Measurements from ENCODE around the gene KDM3B. TPM values are rescaled to one million over a fixed set of nuclear protein-coding genes. Genes with fewer than 3 reads are reported as not detected.

Gene KDM3B
- total and polyA plus RNA-seq, 9 of the 15 experiments (the other 6 are each of a cell fraction or from before 2014, with no cell fraction given), result 13.8 to 62.8 (median 41.9) TPM

- TF ChIP-seq SIN3A (IDR thresholded peaks at IDR 0.05; ENCODE audit: borderline replicate concordance in 2 of 2, control insufficient read depth in 1 of 2, low read depth in 2 of 2, low read length in 2 of 2), result no peak
- no peak for TF ChIP-seq NFIC (IDR thresholded peaks at IDR 0.05)
- TF ChIP-seq TCF7 (IDR thresholded peaks at IDR 0.05; ENCODE audit: borderline replicate concordance), result 0 out of 2 replicates have a peak, but pooled peaks have one; percentile 8
- no peak for TF ChIP-seq MTA3 (IDR thresholded peaks at IDR 0.05; ENCODE audit: borderline replicate concordance)
- TF ChIP-seq CBFA2T3 (IDR thresholded peaks at IDR 0.05), result no peak
- peak; percentile 8 for TF ChIP-seq MEIS2 (IDR thresholded peaks at IDR 0.05; ENCODE audit: partially characterized antibody)
- TF ChIP-seq UBTF (IDR thresholded peaks at IDR 0.05; ENCODE audit: borderline replicate concordance in 1 of 2, low read depth in 2 of 2, low read length in 2 of 2), result no peak
- TF ChIP-seq MCM5 (IDR thresholded peaks at IDR 0.05; ENCODE audit: low read depth), result no peak
- TF ChIP-seq KAT2B (IDR thresholded peaks at IDR 0.05; ENCODE audit: low read depth, low read length), result no peak
- TF ChIP-seq ETV5 (CRISPR knock-in tag; IDR thresholded peaks at IDR 0.05; ENCODE audit: low read depth), result no peak
- TF ChIP-seq, protein P1, sequence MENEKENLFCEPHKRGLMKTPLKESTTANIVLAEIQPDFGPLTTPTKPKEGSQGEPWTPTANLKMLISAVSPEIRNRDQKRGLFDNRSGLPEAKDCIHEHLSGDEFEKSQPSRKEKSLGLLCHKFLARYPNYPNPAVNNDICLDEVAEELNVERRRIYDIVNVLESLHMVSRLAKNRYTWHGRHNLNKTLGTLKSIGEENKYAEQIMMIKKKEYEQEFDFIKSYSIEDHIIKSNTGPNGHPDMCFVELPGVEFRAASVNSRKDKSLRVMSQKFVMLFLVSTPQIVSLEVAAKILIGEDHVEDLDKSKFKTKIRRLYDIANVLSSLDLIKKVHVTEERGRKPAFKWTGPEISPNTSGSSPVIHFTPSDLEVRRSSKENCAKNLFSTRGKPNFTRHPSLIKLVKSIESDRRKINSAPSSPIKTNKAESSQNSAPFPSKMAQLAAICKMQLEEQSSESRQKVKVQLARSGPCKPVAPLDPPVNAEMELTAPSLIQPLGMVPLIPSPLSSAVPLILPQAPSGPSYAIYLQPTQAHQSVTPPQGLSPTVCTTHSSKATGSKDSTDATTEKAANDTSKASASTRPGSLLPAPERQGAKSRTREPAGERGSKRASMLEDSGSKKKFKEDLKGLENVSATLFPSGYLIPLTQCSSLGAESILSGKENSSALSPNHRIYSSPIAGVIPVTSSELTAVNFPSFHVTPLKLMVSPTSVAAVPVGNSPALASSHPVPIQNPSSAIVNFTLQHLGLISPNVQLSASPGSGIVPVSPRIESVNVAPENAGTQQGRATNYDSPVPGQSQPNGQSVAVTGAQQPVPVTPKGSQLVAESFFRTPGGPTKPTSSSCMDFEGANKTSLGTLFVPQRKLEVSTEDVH (IDR thresholded peaks at IDR 0.05; ENCODE audit: low read depth, partially characterized antibody), result no peak
- no peak for TF ChIP-seq NFIX (CRISPR knock-in tag; IDR thresholded peaks at IDR 0.05; ENCODE audit: low read depth)
- TF ChIP-seq DPF2 (IDR thresholded peaks at IDR 0.05), result peak; percentile 52; the same call in 1 of the 2 replicates
- TF ChIP-seq ZBTB40 (IDR thresholded peaks at IDR 0.05), result 0 out of 2 replicates have a peak, but pooled peaks have one; percentile 39
- no peak for TF ChIP-seq ZBTB40 (CRISPR knock-in tag; IDR thresholded peaks at IDR 0.05)
Measured at GRCh38 chr5:138353560-138354080, 1.1 kb downstream of the KDM3B start (continued).
